Brain microvascular endothelial cell (primary cell): Measurements from ENCODE around the gene RBM26.

ENCODE experiments used
- DNase-seq: peaks from one replicate; pipeline ENCODE4 v3.0.0-alpha.2; 2020
- H3K27ac ChIP-seq: fragments of 250-450 bp; sonication (Bioruptor Pico); 2 replicates; pipeline ENCODE4 v1.5.1; 2020; ENCODE audit warnings: mild to moderate bottlenecking, moderate library complexity
- H3K27me3 ChIP-seq: fragments of 250-450 bp; sonication (Bioruptor Pico); replicated peaks from 2 replicates; pipeline ENCODE4 v1.5.1; 2020; ENCODE audit warnings: mild to moderate bottlenecking
- H3K36me3 ChIP-seq: fragments of 250-450 bp; sonication (Bioruptor Pico); replicated peaks from 2 replicates; pipeline ENCODE4 v1.5.1; 2020; ENCODE audit warnings: mild to moderate bottlenecking
- H3K4me3 ChIP-seq: 2 replicates; pipeline ENCODE4 v1.5.1; 2011; ENCODE audit warnings: low read depth, mild to moderate bottlenecking, control low read depth, low read length, moderate library complexity
- in situ Hi-C: cut with HindIII; loops from 2 replicates; pipeline ENCODE4 v1.10.0; 2017; ENCODE audit warnings: low sequenced_read_pairs, low pct_ligation_motif_present
- TF ChIP-seq, protein P1 (sequence below): IDR thresholded peaks from 2 replicates; pipeline ENCODE4 v1.5.1; 2011; ENCODE audit warnings: low read depth, mild to moderate bottlenecking, moderate library complexity, low read length, control low read depth, inconsistent platforms; ENCODE audit errors: missing control alignments

Gene RBM26

DNA sequence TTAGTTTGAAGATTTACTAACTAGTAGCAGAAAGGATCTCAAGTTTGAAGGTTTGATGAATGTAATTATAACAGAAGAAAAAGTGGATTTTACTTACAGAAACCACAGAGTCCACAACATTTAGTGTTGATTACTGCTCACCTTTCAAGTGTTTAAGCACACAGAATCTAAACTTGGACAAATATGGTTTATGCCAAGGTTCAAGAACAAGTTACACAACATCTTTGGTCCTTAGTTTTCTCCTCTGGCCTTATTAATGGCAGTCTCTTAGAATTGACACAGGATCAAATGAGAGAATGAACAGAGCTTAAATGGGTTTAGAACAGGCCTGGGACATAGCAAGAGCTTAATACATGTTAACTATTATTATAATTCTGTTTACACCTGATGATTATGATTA, 133.0 kb downstream of the RBM26 start:
- in situ Hi-C loops = no loop called here
- DNase-seq = no peak
- TF ChIP-seq, protein P1, sequence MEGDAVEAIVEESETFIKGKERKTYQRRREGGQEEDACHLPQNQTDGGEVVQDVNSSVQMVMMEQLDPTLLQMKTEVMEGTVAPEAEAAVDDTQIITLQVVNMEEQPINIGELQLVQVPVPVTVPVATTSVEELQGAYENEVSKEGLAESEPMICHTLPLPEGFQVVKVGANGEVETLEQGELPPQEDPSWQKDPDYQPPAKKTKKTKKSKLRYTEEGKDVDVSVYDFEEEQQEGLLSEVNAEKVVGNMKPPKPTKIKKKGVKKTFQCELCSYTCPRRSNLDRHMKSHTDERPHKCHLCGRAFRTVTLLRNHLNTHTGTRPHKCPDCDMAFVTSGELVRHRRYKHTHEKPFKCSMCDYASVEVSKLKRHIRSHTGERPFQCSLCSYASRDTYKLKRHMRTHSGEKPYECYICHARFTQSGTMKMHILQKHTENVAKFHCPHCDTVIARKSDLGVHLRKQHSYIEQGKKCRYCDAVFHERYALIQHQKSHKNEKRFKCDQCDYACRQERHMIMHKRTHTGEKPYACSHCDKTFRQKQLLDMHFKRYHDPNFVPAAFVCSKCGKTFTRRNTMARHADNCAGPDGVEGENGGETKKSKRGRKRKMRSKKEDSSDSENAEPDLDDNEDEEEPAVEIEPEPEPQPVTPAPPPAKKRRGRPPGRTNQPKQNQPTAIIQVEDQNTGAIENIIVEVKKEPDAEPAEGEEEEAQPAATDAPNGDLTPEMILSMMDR = no peak

DNA sequence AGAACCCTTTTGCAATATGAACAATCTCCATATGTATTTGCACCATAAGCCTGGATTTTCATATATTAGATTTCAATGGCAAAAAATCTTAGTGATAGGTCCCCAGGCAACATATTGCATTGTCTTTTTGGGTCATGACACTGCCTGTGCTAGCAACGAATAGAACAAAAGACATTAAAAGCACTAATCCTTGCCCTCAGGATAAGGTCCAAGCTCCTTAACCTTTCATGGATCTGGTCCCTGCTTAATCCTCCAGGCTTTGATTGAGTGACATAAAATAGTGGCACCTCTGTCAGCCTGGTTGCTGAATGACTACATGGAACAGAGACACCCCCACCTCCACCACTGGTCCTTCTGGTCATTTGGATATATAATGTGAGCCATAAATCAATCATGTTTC, 134.4 kb downstream of the RBM26 start:
- Histone ChIP-seq H3K27me3 (no peaks in the 10 kb centered on the region), H3K4me3 (no peak overlapping the region), H3K36me3 (no peaks in the 10 kb centered on the region), H3K27ac (no peak overlapping the region)
- TF ChIP-seq, protein P1 = no peak
- in situ Hi-C loops = no loop called here
- no peak for DNase-seq

More for the DNA sequence above, 133.0 kb downstream of the RBM26 start:
- no peak overlapping the region for H3K4me3 ChIP-seq
- no peaks in the 10 kb centered on the region for H3K36me3 ChIP-seq
- H3K27ac ChIP-seq = no peak overlapping the region
- no peaks in the 10 kb centered on the region for H3K27me3 ChIP-seq

DNA sequence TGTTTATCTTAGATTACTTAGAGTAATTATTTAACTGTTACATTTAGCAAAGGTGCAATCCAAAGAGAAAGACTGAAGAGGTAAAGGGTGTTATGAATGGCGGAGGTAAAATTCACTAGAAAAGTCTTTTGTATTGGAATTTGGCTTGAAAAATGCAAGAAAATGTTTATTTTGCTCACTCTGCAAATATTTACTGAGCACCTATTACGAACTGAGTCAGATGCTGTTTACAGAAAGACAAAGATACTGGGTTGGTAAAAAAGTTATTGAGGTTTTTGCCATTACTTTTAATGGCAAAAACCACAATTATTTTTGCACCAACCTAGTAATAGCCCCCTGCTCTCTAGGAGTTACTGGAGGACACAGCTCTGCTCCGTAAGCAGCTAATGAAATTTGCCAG, 135.2 kb downstream of the RBM26 start:
- TF ChIP-seq, protein P1 = no peak
- Histone ChIP-seq H3K36me3 (no peaks in the 10 kb centered on the region), H3K27me3 (no peaks in the 10 kb centered on the region), H3K4me3 (no peak overlapping the region), H3K27ac (no peak overlapping the region)
- in situ Hi-C loops = no loop called here
- DNase-seq = no peak
